GM18907 (cell line): ENCODE data around the gene ADGRF1.
"Not testable (repeated sequence)": the region's sequence is repeated elsewhere in the genome, so short reads cannot be mapped to it uniquely, and the experiment has no call there.

Source experiments
- ATAC-seq: cut with Tn5 transposase; IDR thresholded peaks from one replicate; pipeline ENCODE4 v1.9.1; 2021; ENCODE audit warnings: mild to moderate bottlenecking, moderate library complexity; ENCODE audit not compliant: unreplicated experiment

The ADGRF1 gene

GRCh38 chr6:47023573-47023972 lies 18.6 kb downstream of the ADGRF1 start:
- no peak for ATAC-seq

GRCh38 chr6:47022191-47022590 lies 19.9 kb downstream of the ADGRF1 start:
- no peak for ATAC-seq

GRCh38 chr6:47019941-47020340 lies 22.2 kb downstream of the ADGRF1 start:
- no peak for ATAC-seq

- ATAC-seq, result no peak
These were observed 25.2 kb downstream of the ADGRF1 start for GRCh38 chr6:47016909-47017308.

- ATAC-seq, result no peak
These were observed 25.9 kb downstream of the ADGRF1 start for GRCh38 chr6:47016261-47016660.

GRCh38 chr6:47014401-47014800 lies 27.7 kb downstream of the ADGRF1 start:
- no peak for ATAC-seq

- no peak for ATAC-seq
These were observed 32.5 kb downstream of the ADGRF1 start for GRCh38 chr6:47009583-47009982.

- ATAC-seq, result no peak
These were observed 33.8 kb downstream of the ADGRF1 start for GRCh38 chr6:47008397-47008763.

GRCh38 chr6:47007657-47008396 lies 34.3 kb downstream of the ADGRF1 start:
- no peak for ATAC-seq

GRCh38 chr6:47005486-47005885 lies 36.6 kb downstream of the ADGRF1 start:
- ATAC-seq, result no peak

GRCh38 chr6:47004463-47004862 lies 37.7 kb downstream of the ADGRF1 start:
- no peak for ATAC-seq

GRCh38 chr6:47000842-47001241 lies 41.3 kb downstream of the ADGRF1 start:
- no peak for ATAC-seq

- ATAC-seq, result no peak
These were observed 43.6 kb downstream of the ADGRF1 start for GRCh38 chr6:46998436-46999017.

GRCh38 chr6:46997646-46998045 lies 44.5 kb downstream of the ADGRF1 start:
- no peak for ATAC-seq

GRCh38 chr6:46996860-46997641 lies 45.1 kb downstream of the ADGRF1 start:
- ATAC-seq, result no peak

- ATAC-seq, result no peak
These were observed 47.2 kb downstream of the ADGRF1 start for GRCh38 chr6:46994933-46995332.

- no peak for ATAC-seq
These were observed 48.3 kb downstream of the ADGRF1 start for GRCh38 chr6:46993846-46994245.

- ATAC-seq, result not testable (repeated sequence)
These were observed 49.7 kb downstream of the ADGRF1 start for GRCh38 chr6:46992391-46992790.

GRCh38 chr6:46990818-46991510 lies 51.2 kb downstream of the ADGRF1 start:
- not testable (repeated sequence) for ATAC-seq

- ATAC-seq, result no peak
These were observed 52.0 kb downstream of the ADGRF1 start for GRCh38 chr6:46990031-46990644.

GRCh38 chr6:46989398-46989797 lies 52.7 kb downstream of the ADGRF1 start:
- ATAC-seq, result no peak
